HG03378 (cell line): ENCODE results near the gene KHK.

Source experiments
- ATAC-seq: cut with Tn5 transposase; IDR thresholded peaks from one replicate; pipeline ENCODE4 v1.9.1; 2021; ENCODE audit warnings: mild to moderate bottlenecking, moderate library complexity; ENCODE audit not compliant: unreplicated experiment

The KHK gene

DNA sequence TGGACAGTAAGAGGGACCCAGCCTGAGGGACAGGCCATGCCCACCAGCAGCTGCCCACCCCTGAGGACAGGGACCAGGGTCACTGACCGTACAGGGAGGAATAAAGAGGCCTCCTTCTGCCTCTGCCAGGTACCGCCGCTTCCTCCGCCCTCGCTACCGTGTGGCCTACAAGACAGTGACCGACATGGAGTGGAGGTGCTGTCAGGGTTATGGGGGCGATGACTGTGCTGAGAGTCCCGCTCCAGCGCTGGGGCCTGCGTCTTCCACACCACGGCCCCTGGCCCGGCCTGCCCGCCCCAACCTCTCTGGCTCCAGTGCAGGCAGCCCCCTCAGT is 6.0 kb upstream of the KHK start:
- ATAC-seq = no peak

DNA sequence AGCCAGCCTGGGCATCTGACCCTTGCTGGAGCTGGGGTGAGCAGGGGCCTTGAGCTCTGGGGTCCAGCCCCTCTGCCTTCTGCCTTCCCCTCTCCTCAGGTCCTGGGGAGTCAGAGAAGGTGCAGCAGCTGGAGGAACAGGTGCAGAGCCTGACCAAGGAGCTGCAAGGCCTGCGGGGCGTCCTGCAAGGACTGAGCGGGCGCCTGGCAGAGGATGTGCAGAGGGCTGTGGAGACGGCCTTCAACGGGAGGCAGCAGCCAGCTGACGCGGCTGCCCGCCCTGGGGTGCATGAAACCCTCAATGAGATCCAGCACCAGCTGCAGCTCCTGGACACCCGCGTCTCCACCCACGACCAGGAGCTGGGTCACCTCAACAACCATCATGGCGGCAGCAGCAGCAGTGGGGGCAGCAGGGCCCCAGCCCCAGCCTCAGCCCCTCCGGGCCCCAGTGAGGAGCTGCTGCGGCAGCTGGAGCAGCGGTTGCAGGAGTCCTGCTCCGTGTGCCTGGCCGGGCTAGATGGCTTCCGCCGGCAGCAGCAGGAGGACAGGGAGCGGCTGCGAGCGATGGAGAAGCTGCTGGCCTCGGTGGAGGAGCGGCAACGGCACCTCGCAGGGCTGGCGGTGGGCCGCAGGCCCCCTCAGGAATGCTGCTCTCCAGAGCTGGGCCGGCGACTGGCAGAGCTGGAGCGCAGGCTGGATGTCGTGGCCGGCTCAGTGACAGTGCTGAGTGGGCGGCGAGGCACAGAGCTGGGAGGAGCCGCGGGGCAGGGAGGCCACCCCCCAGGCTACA is 4.4 kb upstream of the KHK start:
- no peak for ATAC-seq

- ATAC-seq = no peak
Observed at GRCh38 chr2:27082773-27083409, 3.7 kb upstream of the KHK start.

DNA sequence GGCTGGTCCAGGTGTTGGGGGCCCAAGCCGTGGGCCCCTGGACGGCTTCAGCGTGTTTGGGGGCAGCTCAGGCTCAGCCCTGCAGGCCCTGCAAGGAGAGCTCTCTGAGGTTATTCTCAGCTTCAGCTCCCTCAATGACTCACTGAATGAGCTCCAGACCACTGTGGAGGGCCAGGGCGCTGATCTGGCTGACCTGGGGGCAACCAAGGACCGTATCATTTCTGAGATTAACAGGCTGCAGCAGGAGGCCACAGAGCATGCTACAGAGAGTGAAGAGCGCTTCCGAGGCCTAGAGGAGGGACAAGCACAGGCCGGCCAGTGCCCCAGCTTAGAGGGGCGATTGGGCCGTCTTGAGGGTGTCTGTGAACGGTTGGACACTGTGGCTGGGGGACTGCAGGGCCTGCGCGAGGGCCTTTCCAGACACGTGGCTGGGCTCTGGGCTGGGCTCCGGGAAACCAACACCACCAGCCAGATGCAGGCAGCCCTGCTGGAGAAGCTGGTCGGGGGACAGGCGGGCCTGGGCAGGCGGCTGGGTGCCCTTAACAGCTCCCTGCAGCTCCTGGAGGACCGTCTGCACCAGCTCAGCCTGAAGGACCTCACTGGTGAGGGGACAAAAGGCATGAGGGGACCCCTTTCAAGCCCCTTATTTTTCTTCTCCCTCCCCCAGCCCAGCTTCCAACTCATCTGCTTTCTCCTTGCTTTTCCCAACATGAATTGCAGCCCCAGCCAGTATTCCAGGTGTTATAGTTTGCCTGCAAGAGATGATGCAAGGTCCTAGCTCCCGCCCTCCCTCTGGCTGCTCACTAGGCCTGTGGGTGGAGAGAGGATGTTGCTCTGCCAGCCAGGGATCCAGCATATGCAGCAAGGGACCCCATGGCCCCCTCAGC is 2.9 kb upstream of the KHK start:
- ATAC-seq = no peak

GRCh38 chr2:27084297-27085061 is 2.1 kb upstream of the KHK start:
- ATAC-seq = no peak

GRCh38 chr2:27085062-27085672 is 1.4 kb upstream of the KHK start:
- ATAC-seq = no peak

- peak; percentile 4 for ATAC-seq
Observed at GRCh38 chr2:27085673-27086089, 891 bp upstream of the KHK start.

- ATAC-seq = peak; percentile 58
Observed at GRCh38 chr2:27086090-27086723, 365 bp upstream of the KHK start.

GRCh38 chr2:27087823-27088410 is 1.3 kb downstream of the KHK start:
- ATAC-seq = no peak

DNA sequence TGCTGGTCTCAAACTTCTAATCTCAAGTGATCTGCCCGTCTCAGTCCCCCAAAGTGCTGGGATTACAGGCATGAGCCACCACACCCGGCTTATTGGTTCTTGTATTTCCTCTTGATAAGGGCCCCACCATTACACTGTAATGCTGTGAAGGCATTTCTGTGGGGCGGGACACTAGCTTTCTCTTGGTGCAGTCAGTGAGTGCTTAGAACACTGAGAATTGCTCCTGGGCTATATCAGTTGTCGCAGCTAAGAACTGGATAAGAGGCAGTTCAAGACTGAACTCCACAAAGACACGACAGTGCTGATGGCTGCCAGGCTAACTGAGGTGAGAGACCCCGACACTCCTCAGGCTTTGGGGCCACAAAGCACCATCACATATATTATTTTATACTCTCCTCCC is 2.1 kb downstream of the KHK start:
- no peak for ATAC-seq

- no peak for ATAC-seq
Observed at GRCh38 chr2:27089111-27089954, 2.8 kb downstream of the KHK start.

GRCh38 chr2:27091746-27092695 is 5.4 kb downstream of the KHK start:
- ATAC-seq = no peak

- ATAC-seq = no peak
Observed at GRCh38 chr2:27092696-27093429, 6.3 kb downstream of the KHK start.

GRCh38 chr2:27093430-27094352 is 7.1 kb downstream of the KHK start:
- no peak for ATAC-seq

GRCh38 chr2:27094353-27094984 is 7.9 kb downstream of the KHK start:
- ATAC-seq = no peak

- ATAC-seq = no peak
Observed at GRCh38 chr2:27095427-27095744, 8.8 kb downstream of the KHK start.
